NCI-H1092 treated with DMSO at 0.1 percent for 48 hours (cell line): ENCODE measurements around the gene RIBC2.
"Not testable (repeated sequence)": the region's sequence is repeated elsewhere in the genome, so short reads cannot be mapped to it uniquely, and the experiment has no call there.

Experiments used
- DNase-seq: peaks from one replicate; lab custom pipeline; 2025; lab: John Stamatoyannopoulos, UW

Gene RIBC2

GRCh38 chr22:45448431-45448830, 34.9 kb downstream of the RIBC2 start:
- no peak for DNase-seq

GRCh38 chr22:45449442-45449841, 35.9 kb downstream of the RIBC2 start:
- DNase-seq = not testable (repeated sequence)

DNA sequence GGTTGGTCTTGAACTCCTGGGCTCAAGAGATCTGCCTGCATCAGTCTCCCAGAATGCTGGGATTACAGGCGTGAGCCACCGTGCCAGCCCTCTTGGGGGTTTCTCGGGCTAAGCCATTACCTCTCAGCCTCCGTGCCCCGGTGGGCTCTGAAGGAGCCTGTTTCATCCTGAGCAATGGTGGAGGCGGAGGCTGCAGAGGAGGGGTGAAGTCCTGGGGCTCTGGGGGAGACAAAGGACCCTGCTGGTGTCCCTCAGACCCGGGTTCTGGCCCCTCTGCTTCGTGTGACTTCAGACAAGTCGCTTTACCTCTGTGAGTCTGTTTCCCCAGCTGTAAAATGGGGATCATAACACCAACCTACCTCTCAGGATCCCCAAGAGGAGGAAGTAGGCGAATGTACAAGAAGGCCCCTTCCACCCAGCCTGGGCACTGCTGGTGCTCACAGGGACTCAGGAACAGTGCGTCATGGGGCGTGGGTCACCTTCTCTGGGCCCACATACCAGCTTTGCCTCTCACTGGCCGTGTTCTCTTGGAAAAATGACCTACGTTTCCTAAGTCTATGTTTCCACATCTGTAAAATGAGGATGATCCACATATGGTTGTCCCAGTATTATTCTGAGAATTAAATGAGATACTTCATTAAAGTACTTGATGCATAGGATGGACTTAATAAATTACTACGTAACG, 36.8 kb downstream of the RIBC2 start:
- no peak for DNase-seq

DNA sequence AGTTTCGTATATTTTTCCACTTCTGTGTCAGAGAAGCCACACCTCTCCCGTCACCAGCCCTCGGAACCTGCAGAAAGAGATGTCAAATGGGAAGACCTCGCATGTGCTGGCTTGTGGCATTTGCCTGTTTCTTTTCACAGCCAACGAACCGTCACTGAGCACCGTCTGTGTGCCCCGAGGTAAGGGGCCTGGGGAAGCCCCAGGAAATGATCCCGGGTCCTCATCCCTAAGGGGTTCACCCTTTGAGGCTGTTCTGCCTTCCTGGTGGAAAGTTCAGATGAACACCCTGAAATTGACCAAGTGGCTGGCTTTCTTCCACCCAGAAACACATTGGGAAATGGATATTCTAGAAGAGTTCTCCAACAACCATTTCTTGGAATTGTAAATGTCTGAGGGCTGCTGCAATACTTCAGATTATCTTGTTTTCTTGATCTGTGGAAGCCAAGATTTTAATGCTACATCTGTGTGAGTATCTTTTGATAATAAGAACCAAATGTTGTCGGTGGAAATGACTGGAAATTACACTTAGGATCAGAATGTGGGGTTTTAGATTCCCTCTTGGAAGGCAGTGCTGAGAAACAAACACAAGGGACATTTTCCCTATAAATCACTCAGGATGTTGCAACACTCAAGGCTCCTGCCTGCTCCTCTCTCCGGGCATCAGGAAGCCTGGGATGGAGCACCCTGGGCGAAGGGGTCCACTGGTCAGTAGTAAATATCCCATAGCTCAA, 37.6 kb downstream of the RIBC2 start:
- no peak for DNase-seq

GRCh38 chr22:45451972-45452371, 38.5 kb downstream of the RIBC2 start:
- DNase-seq = no peak

DNA sequence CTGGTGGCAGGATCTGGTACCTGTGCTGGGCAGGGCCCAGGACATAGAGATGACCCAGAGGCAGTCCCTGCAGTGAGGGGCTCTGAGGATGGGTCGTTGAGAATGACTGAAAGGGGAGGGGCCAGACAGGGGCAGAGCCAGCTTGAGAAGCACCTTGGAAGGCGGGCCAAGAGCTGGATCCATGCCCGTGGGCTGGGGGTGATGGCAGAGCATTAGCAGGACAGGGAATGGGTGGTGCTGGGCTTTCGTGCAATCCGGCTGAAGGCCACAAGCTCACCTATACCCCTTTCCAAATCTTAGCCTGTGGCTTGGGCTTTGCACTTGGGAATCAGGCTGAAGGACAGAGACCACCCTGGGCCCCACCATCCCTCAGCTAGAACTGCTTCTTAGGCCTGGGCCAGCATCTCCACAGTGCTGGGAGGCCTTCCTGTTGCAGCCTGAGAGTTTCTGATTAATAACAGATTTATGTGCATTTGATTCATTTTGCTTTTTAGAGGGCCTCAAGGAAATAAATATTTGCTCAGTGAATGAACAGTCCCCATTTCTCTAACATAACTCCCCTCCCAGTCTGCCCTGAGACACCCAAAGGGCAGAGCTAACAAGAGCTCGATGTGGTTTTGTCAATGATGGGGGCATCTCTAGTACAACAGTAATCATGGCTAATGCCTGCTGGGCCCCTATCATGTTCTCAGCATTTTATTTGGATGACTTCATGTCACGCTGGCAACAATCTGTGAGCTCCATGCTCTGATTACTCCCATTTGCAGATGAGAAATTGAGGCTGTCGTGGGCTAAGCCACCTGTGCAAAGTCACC, 39.3 kb downstream of the RIBC2 start:
- DNase-seq = no peak

DNA sequence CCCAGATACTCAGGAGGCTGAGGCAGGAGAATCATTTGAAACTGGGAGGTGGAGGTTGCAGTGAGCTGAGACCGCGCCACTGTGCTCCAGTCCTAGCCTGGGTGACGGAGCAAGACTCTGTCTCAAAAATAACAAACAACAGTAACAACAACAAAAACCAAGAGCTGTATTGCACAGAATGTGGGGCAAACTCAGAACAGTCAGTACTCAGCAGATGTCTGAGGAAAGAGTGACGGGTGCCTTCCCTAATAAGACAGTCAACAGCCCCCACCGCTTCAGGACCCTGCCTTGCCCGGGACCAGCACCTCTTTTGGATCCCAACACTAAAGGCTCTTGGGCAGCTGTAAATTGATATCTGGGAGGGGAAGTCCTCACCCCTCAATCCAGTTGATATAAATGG, 40.3 kb downstream of the RIBC2 start:
- DNase-seq = no peak

DNA sequence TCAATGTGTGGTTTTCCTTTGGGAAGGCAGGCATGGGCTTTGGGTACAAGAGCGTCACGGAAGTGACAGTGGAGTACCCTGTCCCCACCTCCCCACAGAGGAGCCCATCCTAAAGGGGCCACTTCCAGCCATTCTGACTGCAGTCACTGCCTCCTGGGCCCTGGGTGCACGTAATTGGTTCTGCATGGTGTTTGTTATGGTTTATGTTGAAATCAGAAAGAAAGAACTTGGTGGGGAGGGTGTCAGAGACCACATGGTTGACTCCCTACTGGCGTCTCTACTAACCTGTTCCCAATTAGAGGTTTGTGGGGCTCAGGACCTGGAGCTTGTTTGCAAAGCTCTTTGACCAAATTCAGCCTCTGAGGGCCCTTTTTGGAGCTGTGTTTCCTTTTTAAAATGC, 40.8 kb downstream of the RIBC2 start:
- DNase-seq = no peak

GRCh38 chr22:45455212-45455611, 41.7 kb downstream of the RIBC2 start:
- no peak for DNase-seq

DNA sequence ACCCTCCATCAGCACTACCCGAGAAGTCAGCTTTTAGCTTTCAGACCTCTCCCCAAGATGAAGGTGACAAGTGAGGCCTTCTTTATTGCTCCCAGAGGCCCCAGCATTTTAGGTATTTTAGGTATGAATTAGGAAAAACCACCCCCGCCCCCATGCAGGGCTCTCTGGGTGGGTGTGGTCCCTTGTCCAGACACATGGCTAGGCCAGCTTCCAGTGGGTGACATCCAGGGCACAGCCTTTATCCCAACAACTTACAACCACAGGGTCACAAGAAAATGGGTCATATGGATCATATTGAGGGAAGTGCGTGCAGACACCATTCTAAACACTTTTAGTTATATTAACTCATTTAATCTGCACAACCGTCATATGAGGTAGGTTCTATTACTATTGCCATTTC, 42.1 kb downstream of the RIBC2 start:
- DNase-seq = no peak

DNA sequence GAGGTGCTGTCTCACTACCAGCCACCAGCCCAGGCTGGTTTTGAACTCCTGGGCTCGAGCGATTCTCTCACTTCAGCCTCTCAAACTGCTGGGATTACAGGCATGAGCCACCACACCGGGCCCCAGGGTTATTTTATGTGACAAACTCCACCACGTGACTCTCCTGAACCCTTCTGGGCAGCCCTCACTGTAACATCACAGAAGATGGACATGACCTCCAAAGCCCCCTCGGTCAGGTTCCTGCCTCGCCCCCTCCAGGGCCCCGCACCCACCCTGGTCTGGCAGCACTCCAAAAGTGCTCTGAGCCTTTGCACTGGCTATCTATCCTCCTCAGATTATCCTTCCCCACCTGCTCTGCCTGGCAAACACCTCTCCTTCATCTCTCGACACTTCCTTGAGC, 43.3 kb downstream of the RIBC2 start:
- DNase-seq = no peak

DNA sequence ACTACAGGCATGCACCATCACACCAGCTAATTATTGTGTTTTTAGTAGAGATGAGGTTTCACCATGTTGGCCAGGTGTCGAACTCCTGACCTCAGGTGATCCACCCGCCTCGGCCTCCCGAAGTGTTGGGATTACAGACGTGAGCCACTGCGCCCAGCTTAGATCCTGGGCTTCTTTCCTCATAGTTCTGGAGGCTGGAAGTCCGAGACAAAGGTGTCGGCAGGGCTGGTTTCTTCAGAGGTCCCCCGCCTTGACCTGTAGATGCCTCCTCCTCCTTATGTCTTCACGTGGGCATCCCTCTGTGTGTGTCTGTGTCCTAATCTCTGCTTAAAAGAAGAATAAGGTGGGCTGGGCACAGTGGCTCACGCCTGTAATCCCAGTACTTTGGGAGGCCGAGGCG, 45.0 kb downstream of the RIBC2 start:
- no peak for DNase-seq

GRCh38 chr22:45459235-45459634, 45.7 kb downstream of the RIBC2 start:
- no peak for DNase-seq

DNA sequence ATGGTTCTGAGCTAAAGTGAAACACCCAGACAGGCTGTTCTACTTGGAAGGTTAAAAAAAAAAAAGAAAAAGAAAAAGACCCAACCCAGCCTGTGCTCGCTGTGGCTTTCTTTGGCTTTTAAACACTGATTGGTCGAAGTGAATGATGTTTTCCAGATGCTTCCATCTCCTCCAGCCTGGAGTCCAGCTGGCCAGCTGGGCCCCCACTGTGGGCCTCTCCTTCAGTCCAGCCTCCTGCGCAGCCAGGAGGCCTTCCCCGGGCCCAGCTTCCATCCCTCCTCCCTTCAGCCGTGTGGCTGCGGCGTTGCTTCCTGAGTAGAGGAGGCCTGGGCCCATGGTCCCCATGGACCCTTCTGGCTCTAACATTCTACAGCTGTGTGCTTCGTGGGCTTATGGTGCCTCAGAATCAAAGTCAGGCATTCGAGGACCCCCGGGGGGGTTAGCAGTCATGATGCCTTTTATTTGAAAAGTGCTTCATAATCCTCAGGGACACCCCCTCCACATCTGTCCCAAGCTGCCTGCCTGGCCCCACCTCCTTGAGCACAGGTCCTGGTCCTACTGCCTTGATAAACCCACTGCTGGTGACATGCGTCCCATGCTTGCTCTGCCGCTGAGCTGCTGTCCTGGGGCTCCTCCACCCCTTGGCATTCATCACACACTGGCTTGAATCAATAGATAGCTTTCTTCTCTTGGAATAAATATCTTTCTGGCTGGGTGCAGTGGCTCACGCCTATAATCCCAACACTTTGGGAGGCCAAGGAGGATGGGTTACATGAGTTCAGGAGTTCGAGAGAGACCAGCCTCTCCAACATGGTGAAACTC, 47.0 kb downstream of the RIBC2 start:
- no peak for DNase-seq

- no peak for DNase-seq
Observed at GRCh38 chr22:45462034-45462655, 48.7 kb downstream of the RIBC2 start.

DNA sequence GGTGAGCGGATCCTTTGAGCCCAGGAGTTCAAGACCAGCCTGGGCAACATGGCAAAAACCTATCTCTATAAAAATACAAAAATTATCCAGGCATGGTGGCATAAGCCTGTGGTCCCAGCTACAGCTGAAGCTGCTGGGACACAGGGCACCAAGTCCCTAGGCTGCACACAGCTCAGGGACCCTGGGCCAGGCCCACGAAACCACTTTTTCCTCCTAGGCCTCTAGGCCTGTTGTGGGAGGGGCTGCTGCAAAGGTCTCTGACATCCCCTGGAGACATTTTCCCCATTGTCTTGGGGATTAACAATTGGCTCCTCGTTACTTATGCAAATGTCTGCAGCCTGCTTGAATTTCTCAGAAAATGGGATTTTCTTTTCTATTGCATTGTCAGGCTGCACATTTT, 50.2 kb downstream of the RIBC2 start:
- DNase-seq = not testable (repeated sequence)

DNA sequence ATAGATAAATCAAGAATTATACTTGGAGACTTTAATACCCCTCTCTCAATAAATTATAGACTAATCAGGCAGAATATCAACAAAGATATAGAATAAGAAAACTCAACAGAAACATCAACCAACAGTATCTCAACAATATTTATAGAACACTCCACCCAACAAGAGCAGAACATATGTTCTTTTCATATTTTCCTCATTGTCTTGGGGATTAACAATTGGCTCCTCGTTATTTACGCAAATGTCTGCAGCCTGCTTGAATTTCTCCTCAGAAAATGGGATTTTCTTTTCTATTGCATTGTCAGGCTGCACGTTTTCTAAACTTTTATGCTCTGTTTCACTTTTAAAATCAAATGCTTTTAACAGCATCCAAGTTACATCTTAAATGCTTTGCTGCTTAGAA, 52.1 kb downstream of the RIBC2 start:
- DNase-seq = no peak

DNA sequence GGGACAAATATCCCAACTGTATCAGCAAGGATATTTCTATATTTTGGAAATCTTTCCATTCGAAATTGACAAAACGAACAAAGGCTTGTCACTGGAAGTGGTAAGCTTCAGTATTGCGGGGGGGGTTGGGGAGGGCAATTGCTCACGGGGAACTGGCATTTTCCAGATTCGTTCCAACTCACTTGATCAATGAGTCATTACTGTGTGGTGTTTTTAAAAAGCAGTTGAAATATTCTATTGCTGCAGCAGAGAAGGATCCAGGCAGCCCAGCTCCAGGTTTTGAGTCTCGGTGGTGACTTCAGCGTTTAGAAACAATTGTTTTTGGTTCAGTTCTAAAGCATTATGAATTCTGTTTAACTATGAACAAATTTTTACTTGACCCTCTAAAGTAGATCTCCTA, 55.4 kb downstream of the RIBC2 start:
- DNase-seq = no peak

GRCh38 chr22:45469281-45470073, 56.0 kb downstream of the RIBC2 start:
- no peak for DNase-seq

DNA sequence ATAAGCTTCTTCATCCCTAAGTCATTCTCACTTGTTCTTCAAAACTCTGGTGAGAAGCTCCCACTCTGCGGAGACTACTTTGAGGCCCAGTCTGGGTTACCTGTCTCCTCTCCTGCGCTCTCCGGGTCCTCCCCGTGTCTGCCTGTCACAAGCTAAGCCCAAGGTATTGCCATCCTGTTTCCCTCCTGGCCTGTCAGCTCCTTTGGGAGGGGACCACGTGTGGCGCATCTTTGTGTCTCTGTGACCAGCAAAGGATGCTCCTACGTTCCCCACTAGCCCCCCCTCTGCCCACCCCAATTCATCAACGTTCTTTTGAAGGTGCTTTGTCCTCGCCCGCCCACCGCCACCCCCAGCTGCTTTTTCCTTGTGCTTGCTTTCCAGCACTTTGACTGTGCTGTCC, 57.4 kb downstream of the RIBC2 start:
- DNase-seq = no peak

- DNase-seq = no peak
Observed at GRCh38 chr22:45472426-45472825, 58.9 kb downstream of the RIBC2 start.
